ENCODE data around the gene SLITRK6.

DNA sequence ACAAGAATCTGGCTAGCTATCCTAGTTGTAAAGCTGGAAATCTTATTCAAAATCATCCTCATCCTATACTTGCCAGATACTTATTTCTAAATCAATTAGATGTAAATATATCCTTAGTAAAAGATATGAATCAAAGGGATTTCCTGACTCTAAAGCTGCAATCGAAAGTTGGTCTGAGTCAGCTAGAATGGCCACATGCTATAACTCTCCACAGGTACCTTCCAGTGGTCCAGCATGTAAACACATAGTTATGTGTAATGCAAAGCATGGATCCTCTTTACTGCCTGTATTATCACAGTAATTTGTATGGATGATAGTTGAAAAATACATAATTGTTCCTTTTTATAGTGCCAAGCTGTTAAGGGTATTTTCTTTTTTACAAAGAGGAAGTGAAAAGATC lies 27.4 kb downstream of the SLITRK6 start:
- TF ChIP-seq EP300 (IDR thresholded peaks at IDR 0.05; ENCODE audit: borderline replicate concordance) (no peak), EGR1 (IDR thresholded peaks at IDR 0.05) (no peak), NFIC (IDR thresholded peaks at IDR 0.05) (no peak), YY1 (IDR thresholded peaks at IDR 0.05; ENCODE audit: low read depth) (no peak), FOXM1 (IDR thresholded peaks at IDR 0.05; ENCODE audit: borderline replicate concordance, low read depth) (no peak), CEBPB (IDR thresholded peaks at IDR 0.05) (no peak), RAD21 (IDR thresholded peaks at IDR 0.05; ENCODE audit: low read depth) (no peak)
- TF ChIP-seq, protein P1, sequence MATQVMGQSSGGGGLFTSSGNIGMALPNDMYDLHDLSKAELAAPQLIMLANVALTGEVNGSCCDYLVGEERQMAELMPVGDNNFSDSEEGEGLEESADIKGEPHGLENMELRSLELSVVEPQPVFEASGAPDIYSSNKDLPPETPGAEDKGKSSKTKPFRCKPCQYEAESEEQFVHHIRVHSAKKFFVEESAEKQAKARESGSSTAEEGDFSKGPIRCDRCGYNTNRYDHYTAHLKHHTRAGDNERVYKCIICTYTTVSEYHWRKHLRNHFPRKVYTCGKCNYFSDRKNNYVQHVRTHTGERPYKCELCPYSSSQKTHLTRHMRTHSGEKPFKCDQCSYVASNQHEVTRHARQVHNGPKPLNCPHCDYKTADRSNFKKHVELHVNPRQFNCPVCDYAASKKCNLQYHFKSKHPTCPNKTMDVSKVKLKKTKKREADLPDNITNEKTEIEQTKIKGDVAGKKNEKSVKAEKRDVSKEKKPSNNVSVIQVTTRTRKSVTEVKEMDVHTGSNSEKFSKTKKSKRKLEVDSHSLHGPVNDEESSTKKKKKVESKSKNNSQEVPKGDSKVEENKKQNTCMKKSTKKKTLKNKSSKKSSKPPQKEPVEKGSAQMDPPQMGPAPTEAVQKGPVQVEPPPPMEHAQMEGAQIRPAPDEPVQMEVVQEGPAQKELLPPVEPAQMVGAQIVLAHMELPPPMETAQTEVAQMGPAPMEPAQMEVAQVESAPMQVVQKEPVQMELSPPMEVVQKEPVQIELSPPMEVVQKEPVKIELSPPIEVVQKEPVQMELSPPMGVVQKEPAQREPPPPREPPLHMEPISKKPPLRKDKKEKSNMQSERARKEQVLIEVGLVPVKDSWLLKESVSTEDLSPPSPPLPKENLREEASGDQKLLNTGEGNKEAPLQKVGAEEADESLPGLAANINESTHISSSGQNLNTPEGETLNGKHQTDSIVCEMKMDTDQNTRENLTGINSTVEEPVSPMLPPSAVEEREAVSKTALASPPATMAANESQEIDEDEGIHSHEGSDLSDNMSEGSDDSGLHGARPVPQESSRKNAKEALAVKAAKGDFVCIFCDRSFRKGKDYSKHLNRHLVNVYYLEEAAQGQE (IDR thresholded peaks at IDR 0.05; ENCODE audit: low read depth): no peak
- TF ChIP-seq, protein P2, sequence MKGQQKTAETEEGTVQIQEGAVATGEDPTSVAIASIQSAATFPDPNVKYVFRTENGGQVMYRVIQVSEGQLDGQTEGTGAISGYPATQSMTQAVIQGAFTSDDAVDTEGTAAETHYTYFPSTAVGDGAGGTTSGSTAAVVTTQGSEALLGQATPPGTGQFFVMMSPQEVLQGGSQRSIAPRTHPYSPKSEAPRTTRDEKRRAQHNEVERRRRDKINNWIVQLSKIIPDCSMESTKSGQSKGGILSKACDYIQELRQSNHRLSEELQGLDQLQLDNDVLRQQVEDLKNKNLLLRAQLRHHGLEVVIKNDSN (IDR thresholded peaks at IDR 0.05): no peak

All from Ishikawa (cell line).